Hepatocyte (in vitro differentiated cells): ENCODE data around the gene TMEM232. TPM values are rescaled to one million over a fixed set of nuclear protein-coding genes. Genes with fewer than 3 reads are reported as not detected.

Source experiments
- DNase-seq: peaks from one replicate; pipeline ENCODE4 v3.0.0-alpha.2; 2016; ENCODE audit warnings: low spot score
- H2AFZ ChIP-seq: fragments of 200-600 bp; sonication (generic); 2 replicates; pipeline ENCODE4 v1.6.0; 2016; ENCODE audit warnings: antibody characterized with exemption, mild to moderate bottlenecking
- H3K27ac ChIP-seq: fragments of 200-600 bp; sonication (generic); 2 replicates; pipeline ENCODE4 v1.5.1; 2016; ENCODE audit warnings: mild to moderate bottlenecking
- H3K27me3 ChIP-seq: fragments of 200-600 bp; sonication (generic); 2 replicates; pipeline ENCODE4 v1.6.1; 2016
- H3K36me3 ChIP-seq: fragments of 200-600 bp; sonication (generic); replicated peaks from 2 replicates; pipeline ENCODE4 v1.5.1; 2016; ENCODE audit warnings: low read depth; ENCODE audit not compliant: insufficient read depth
- H3K4me1 ChIP-seq: fragments of 200-600 bp; sonication (generic); 2 replicates; pipeline ENCODE4 v1.5.1; 2016; ENCODE audit warnings: mild to moderate bottlenecking, moderate library complexity; ENCODE audit not compliant: insufficient read depth
- H3K4me2 ChIP-seq: fragments of 200-600 bp; sonication (generic); 2 replicates; pipeline ENCODE4 v1.6.0; 2016
- H3K4me3 ChIP-seq: fragments of 200-600 bp; sonication (generic); 2 replicates; pipeline ENCODE4 v1.5.1; 2016; ENCODE audit warnings: mild to moderate bottlenecking
- H3K79me2 ChIP-seq: fragments of 200-600 bp; sonication (generic); 2 replicates; pipeline ENCODE4 v1.6.0; 2017; ENCODE audit warnings: mild to moderate bottlenecking
- H3K9me2 ChIP-seq: fragments of 200-600 bp; sonication (generic); replicated peaks from 2 replicates; pipeline ENCODE4 v1.6.0; 2017; ENCODE audit warnings: mild to moderate bottlenecking; ENCODE audit not compliant: insufficient read depth
- H3K9me3 ChIP-seq: fragments of 200-600 bp; sonication (generic); 2 replicates; pipeline ENCODE4 v1.5.1; 2016; ENCODE audit warnings: low read depth, mild to moderate bottlenecking
- H4K20me1 ChIP-seq: fragments of 200-600 bp; sonication (generic); 2 replicates; pipeline ENCODE4 v1.6.0; 2016; ENCODE audit warnings: mild to moderate bottlenecking; ENCODE audit not compliant: insufficient read depth, poor library complexity, severe bottlenecking
- EZH2 ChIP-seq: fragments of 200-600 bp; sonication (generic); IDR thresholded peaks from 2 replicates; pipeline ENCODE4 v1.6.1; 2016; ENCODE audit warnings: antibody characterized with exemption, mild to moderate bottlenecking, borderline replicate concordance
- EZH2phosphoT487 ChIP-seq: fragments of 200-600 bp; sonication (generic); IDR thresholded peaks from one replicate; pipeline ENCODE4 v1.6.1; 2018; ENCODE audit warnings: antibody characterized with exemption, mild to moderate bottlenecking, low read depth, moderate library complexity; ENCODE audit not compliant: unreplicated experiment, severe bottlenecking
- WGBS: methylation state at CpG from one replicate; pipeline ENCODE4 v1.1.6; 2016; ENCODE audit warnings: low lambda C conversion rate; ENCODE audit errors: missing lambda C conversion rate; 5-methylcytosine and 5-hydroxymethylcytosine counted together
- polyA plus RNA-seq: library from polyadenylated mRNA; unstranded; fragments of >200 nt; fragmentation: Nextera tagmentation; extraction: Ambion mirVana; gene quantifications from 2 replicates; pipeline ENCODE4 v1.2.1, GENCODE V29; 2016
- total RNA-seq: library from RNA; depleted of rRNA; stranded (reverse); fragments of >200 nt; gene quantifications from 2 replicates; pipeline ENCODE4 v1.2.3, GENCODE V29; 2014
- TF ChIP-seq, protein P1 (sequence below): fragments of 200-600 bp; sonication (generic); IDR thresholded peaks from 2 replicates; pipeline ENCODE4 v1.5.1; 2016; ENCODE audit warnings: antibody characterized with exemption, mild to moderate bottlenecking; ENCODE audit not compliant: poor library complexity

TMEM232 gene
- total and polyA plus RNA-seq, 2 experiments from 2014 or later, result 2.4 to 2.8 TPM

DNA sequence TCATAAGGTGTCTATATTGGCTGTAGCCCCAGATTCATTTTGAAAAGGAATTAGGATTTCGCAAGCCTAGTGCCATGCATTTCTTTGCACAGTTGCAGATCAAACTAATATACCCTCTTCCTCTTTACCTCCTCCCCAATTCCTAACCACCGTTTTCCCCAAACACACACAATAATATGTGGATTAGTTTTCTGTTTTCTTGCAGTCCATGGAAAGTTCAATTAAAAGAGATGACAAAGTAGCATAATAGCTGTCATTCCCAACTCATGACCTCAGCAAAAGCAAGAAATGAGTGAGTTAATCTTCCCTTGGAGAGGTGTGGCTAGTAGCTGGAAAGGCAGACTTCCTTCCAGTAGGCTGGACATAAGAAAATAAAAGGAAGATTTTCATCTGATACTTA, 349.1 kb downstream of the TMEM232 start:
- no peak for DNase-seq
- TF ChIP-seq EZH2 (no peak), EZH2phosphoT487 (no peak)
- TF ChIP-seq, protein P1, sequence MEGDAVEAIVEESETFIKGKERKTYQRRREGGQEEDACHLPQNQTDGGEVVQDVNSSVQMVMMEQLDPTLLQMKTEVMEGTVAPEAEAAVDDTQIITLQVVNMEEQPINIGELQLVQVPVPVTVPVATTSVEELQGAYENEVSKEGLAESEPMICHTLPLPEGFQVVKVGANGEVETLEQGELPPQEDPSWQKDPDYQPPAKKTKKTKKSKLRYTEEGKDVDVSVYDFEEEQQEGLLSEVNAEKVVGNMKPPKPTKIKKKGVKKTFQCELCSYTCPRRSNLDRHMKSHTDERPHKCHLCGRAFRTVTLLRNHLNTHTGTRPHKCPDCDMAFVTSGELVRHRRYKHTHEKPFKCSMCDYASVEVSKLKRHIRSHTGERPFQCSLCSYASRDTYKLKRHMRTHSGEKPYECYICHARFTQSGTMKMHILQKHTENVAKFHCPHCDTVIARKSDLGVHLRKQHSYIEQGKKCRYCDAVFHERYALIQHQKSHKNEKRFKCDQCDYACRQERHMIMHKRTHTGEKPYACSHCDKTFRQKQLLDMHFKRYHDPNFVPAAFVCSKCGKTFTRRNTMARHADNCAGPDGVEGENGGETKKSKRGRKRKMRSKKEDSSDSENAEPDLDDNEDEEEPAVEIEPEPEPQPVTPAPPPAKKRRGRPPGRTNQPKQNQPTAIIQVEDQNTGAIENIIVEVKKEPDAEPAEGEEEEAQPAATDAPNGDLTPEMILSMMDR, result no peak
- Histone ChIP-seq H2AFZ (no peak overlapping the region), H3K4me3 (no peak overlapping the region), H3K9me3 (no peaks in the 10 kb centered on the region), H3K79me2 (no peaks in the 10 kb centered on the region), H3K9me2 (no peaks in the 10 kb centered on the region), H3K27me3 (no peaks in the 10 kb centered on the region), H3K36me3 (no peaks in the 10 kb centered on the region), H3K27ac (no peak overlapping the region), H4K20me1 (no peaks in the 10 kb centered on the region), H3K4me2 (no peak overlapping the region), H3K4me1 (peaks cover 8% of the 10 kb centered on the region)
- 76% methylated on average over 2 of the region's 2 CpGs for WGBS

DNA sequence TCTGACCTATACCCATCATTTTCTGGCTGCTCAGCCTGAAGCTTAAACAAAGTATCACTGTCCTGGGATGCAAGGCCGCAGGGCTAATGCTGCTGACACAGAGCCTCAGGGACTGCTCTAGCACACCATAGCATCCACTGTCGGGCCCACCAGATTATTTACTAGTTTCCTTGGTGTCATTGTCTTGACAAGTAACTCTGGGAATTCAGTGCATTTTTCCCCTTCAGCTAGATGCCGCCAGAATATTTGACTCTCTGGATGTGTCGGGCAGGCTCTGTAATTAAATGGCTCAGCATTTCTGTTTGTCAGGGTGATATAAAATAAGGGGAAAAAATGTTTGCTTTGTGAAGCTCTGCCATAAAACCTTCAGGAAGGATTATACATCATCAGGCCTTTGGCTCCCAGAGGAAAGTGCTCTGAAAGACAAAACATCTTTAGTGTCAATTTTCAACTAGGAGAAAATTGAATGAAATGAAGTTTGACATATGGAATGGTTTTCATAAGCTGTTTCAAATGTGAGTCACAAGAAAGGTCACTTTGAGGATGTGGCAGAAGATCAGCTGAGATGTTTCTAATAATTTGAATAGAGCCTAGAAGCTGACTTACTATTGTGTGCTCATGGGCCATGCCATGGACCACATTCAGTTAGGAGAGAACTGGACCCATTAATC, 350.1 kb downstream of the TMEM232 start:
- Histone ChIP-seq H3K9me2 (no peaks in the 10 kb centered on the region), H3K4me2 (no peak overlapping the region), H3K9me3 (no peaks in the 10 kb centered on the region), H2AFZ (no peak overlapping the region), H3K36me3 (no peaks in the 10 kb centered on the region), H3K27me3 (no peaks in the 10 kb centered on the region), H3K79me2 (no peaks in the 10 kb centered on the region), H3K4me3 (no peak overlapping the region), H4K20me1 (no peaks in the 10 kb centered on the region), H3K4me1 (peaks cover 8% of the 10 kb centered on the region), H3K27ac (no peak overlapping the region)
- DNase-seq, result peak; percentile 9
- no peak for TF ChIP-seq EZH2phosphoT487
- TF ChIP-seq, protein P1, result no peak
- no peak for TF ChIP-seq EZH2
- 52% methylated on average over 4 of the region's 4 CpGs for WGBS

DNA sequence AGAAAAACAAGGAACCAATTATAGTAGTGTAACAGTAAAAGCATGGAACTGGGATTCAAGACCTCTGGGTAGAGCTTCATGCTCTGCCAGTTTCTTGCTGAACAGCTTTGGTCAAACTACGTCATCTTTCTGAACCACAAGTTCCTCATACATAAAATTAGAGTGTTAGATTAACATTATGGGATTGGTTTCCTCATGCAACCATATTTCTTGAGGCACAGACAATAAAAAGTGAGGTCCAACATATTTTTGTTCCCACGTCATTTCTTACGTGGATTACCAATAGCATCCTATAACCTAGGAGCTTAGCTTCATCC, 354.8 kb downstream of the TMEM232 start:
- Histone ChIP-seq H3K9me3 (no peaks in the 10 kb centered on the region), H3K4me2 (no peak overlapping the region), H3K36me3 (no peaks in the 10 kb centered on the region), H3K27me3 (no peaks in the 10 kb centered on the region), H2AFZ (no peak overlapping the region), H3K79me2 (no peaks in the 10 kb centered on the region), H3K4me3 (no peak overlapping the region), H3K27ac (no peak overlapping the region), H4K20me1 (no peaks in the 10 kb centered on the region), H3K9me2 (no peaks in the 10 kb centered on the region), H3K4me1 (peaks cover 1% of the 10 kb centered on the region)
- no peak for DNase-seq
- whole genome bisulfite sequencing, result 94% methylated on average over 3 of the region's 3 CpGs
- TF ChIP-seq, protein P1, result no peak
- no peak for TF ChIP-seq EZH2
